ENCODE measurements around the gene SLC25A22. TPM values are rescaled to one million over a fixed set of nuclear protein-coding genes. Genes with fewer than 3 reads are reported as not detected.
A peak's percentile ranks its signal among the peaks of the same experiment; 100 is the strongest.

SLC25A22 gene
- total and polyA plus RNA-seq, 9 of the 15 experiments (the other 6 are each of a cell fraction or from before 2014, with no cell fraction given) = 0.41 to 55.4 (median 11.4) TPM

DNA sequence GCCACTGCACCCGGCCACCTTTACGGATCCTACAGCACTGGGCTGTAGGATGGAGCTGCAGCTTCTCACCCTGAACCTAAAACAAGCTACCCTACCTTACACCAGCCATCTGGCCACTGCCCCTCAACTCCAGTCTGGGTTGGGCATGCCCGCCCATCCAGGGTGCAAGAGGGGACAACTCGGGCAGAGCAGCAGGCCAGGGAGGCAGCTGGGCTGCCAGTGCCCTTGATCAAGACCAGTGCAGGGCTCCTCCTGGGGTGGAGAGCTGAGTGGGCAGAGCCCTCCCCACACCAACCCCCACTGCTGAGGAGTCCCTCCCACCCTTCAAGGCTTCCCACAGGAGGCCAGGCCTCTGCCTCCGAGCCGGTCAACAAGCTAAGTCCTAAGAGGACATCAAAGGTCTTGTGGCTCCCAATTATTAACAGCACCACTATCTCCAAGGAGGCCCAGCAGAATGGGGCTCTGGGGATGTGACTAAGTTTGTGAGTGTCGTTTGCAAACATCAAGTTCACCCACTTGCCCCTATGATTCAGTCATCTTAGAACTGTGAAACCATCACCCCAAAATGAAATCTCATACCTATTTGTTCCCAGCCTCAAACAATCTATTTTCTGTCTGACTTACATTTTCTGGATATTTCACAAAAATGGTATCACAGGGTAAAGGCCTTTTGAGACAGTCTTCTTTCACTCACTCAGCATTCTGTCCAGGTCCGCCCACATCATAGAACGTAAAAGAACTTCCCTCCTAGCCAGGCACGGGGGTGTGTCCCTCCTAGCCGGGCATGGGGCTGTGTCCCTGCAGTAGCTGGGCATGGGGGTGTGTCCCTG, 31.8 kb downstream of the SLC25A22 start:
- peaks cover 36% of the 10 kb centered on the region for H4K20me1 ChIP-seq (replicated peaks; ENCODE audit: control insufficient read depth, insufficient read depth, low read length)
- ATAC-seq (peak; percentile 1; the same call in 2 of the 3 replicates), FAIRE-seq (peak; percentile 26), DNase-seq (ENCODE audit: extremely low read depth in 1 of 4, low spot score in 3 of 4) (no peak)
- H3K4me3 ChIP-seq = no peak overlapping the region
- ChIA-PET POLR2A (interaction anchor here (0.6 to 4.7 kb wide), 7 partner anchors 10 to 71 kb away, joined by 3 to 21 read pairs (median 5); partner anchors contain the start of genes DEAF1 and TMEM80), CTCF (ENCODE audit: low intra/inter-chr PET ratio) (no interaction called here)
- intact Hi-C loops (cut with micrococcal nuclease) (no loop called here), in situ Hi-C loops (cut with MboI) (no loop called here)
- 0 out of 3 replicates have a peak overlapping the region, but pooled peaks have one; percentile 11 for H3K27ac ChIP-seq (ENCODE audit: extremely low read depth, low read depth, low read length)
- H3K9me3 ChIP-seq (replicated peaks; ENCODE audit: control insufficient read depth, insufficient read depth, low read depth, low read length) = no peaks in the 10 kb centered on the region
- peak overlapping the region in 1 of 2 experiments; percentile 41; a peak in 1 of 4 replicates for H3K9ac ChIP-seq (ENCODE audit: insufficient read depth in 1 of 2, low read depth in 2 of 2, low read length in 2 of 2)
- 0 out of 3 replicates have a peak, but pooled peaks cover 11% of the 10 kb centered on the region for H3K79me2 ChIP-seq (ENCODE audit: control insufficient read depth, insufficient read depth, low read length)
- no peak overlapping the region for H2AFZ ChIP-seq (ENCODE audit: low read depth, low read length)
- H3K36me3 ChIP-seq (ENCODE audit: control insufficient read depth, insufficient read depth, low read length) = peaks cover 81% of the 10 kb centered on the region
- H3K4me2 ChIP-seq (ENCODE audit: insufficient read depth, low read length) = no peak overlapping the region
- WGBS (ENCODE audit: insufficient coverage, low coverage, missing lambda C conversion rate) = 85% methylated on average over 10 of the region's 11 CpGs
- peaks cover 8 to 49% of the 10 kb centered on the region in 2 experiments; a peak in 4 of 5 replicates for H3K4me1 ChIP-seq (replicated peaks in 1 of 2; ENCODE audit: control insufficient read depth in 2 of 2, insufficient read depth in 2 of 2, low read length in 2 of 2)
- TF ChIP-seq, protein P1, sequence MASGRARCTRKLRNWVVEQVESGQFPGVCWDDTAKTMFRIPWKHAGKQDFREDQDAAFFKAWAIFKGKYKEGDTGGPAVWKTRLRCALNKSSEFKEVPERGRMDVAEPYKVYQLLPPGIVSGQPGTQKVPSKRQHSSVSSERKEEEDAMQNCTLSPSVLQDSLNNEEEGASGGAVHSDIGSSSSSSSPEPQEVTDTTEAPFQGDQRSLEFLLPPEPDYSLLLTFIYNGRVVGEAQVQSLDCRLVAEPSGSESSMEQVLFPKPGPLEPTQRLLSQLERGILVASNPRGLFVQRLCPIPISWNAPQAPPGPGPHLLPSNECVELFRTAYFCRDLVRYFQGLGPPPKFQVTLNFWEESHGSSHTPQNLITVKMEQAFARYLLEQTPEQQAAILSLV (tag; IDR thresholded peaks at IDR 0.05) = no peak
- TF ChIP-seq CTBP1 (IDR thresholded peaks at IDR 0.05; ENCODE audit: borderline replicate concordance) (no peak), RBFOX2 (IDR thresholded peaks at IDR 0.05; ENCODE audit: low read depth, low read length) (peak; percentile 40), POLR2AphosphoS2 (IDR thresholded peaks at IDR 0.05; ENCODE audit: low read length) (0 out of 2 replicates have a peak, but pooled peaks have one; percentile 47), BRF1 (IDR thresholded peaks at IDR 0.05; ENCODE audit: borderline replicate concordance, extremely low read depth, insufficient read length) (no peak), ZNF707 (CRISPR knock-in tag; conservative IDR thresholded peaks at IDR 0.05) (no peak), POLR2G (IDR thresholded peaks at IDR 0.05; ENCODE audit: low read depth, low read length) (peak; percentile 81), SETDB1 (IDR thresholded peaks at IDR 0.05; ENCODE audit: low read length) (no peak)
- TF ChIP-seq, protein P2, sequence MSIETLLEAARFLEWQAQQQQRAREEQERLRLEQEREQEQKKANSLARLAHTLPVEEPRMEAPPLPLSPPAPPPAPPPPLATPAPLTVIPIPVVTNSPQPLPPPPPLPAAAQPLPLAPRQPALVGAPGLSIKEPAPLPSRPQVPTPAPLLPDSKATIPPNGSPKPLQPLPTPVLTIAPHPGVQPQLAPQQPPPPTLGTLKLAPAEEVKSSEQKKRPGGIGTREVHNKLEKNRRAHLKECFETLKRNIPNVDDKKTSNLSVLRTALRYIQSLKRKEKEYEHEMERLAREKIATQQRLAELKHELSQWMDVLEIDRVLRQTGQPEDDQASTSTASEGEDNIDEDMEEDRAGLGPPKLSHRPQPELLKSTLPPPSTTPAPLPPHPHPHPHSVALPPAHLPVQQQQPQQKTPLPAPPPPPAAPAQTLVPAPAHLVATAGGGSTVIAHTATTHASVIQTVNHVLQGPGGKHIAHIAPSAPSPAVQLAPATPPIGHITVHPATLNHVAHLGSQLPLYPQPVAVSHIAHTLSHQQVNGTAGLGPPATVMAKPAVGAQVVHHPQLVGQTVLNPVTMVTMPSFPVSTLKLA (conservative IDR thresholded peaks at IDR 0.05) = no peak
- TF ChIP-seq, protein P3, sequence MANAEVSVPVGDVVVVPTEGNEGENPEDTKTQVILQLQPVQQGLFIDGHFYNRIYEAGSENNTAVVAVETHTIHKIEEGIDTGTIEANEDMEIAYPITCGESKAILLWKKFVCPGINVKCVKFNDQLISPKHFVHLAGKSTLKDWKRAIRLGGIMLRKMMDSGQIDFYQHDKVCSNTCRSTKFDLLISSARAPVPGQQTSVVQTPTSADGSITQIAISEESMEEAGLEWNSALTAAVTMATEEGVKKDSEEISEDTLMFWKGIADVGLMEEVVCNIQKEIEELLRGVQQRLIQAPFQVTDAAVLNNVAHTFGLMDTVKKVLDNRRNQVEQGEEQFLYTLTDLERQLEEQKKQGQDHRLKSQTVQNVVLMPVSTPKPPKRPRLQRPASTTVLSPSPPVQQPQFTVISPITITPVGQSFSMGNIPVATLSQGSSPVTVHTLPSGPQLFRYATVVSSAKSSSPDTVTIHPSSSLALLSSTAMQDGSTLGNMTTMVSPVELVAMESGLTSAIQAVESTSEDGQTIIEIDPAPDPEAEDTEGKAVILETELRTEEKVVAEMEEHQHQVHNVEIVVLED (CRISPR knock-in tag; IDR thresholded peaks at IDR 0.05) = no peak
- H3K9me1 ChIP-seq (ENCODE audit: control insufficient read depth, insufficient read depth, low read length) = peaks cover 6% of the 10 kb centered on the region
- H3K27me3 ChIP-seq (ENCODE audit: control insufficient read depth in 2 of 2, insufficient read depth in 2 of 2, low read length in 2 of 2) = no peaks in the 10 kb centered on the region
- BruUV-seq (replicated peaks) = no TSS peak

Measured in K562 (cell line).